ENCODE measurements around the gene BICC1. TPM values are rescaled to one million over a fixed set of nuclear protein-coding genes. Genes with fewer than 3 reads are reported as not detected.

Gene BICC1
- total RNA-seq, 1 donor from 2014 or later: 2.4 TPM

DNA sequence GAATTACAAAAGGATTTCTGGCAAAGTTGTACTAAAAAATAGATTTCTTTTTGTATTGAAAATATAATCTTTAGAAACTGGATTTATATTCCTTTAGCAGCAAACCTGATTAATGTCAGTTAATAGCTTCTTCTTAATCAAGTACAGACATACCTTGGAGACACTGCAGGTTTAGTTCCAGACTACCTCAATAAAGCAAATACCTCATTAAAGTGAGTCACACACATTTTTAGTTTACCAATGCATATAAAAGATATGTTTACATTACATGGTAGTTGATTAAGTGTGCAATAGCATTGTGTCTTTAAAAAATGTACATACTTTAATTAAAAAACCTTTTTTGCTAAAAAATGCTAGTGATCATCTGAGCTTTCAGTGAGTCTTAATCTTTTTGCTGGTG lies 215.0 kb downstream of the BICC1 start:
- Mint-ChIP-seq H3K27me3 (ENCODE audit: low read depth) (no peaks in the 10 kb centered on the region), H3K4me1 (no peaks in the 10 kb centered on the region), H3K27ac (ENCODE audit: unreplicated experiment) (no peak overlapping the region), H3K36me3 (ENCODE audit: low read depth) (peaks cover 10% of the 10 kb centered on the region), H3K9me3 (peaks cover 14% of the 10 kb centered on the region), H3K4me3 (no peak overlapping the region)
- TF ChIP-seq, protein P1, sequence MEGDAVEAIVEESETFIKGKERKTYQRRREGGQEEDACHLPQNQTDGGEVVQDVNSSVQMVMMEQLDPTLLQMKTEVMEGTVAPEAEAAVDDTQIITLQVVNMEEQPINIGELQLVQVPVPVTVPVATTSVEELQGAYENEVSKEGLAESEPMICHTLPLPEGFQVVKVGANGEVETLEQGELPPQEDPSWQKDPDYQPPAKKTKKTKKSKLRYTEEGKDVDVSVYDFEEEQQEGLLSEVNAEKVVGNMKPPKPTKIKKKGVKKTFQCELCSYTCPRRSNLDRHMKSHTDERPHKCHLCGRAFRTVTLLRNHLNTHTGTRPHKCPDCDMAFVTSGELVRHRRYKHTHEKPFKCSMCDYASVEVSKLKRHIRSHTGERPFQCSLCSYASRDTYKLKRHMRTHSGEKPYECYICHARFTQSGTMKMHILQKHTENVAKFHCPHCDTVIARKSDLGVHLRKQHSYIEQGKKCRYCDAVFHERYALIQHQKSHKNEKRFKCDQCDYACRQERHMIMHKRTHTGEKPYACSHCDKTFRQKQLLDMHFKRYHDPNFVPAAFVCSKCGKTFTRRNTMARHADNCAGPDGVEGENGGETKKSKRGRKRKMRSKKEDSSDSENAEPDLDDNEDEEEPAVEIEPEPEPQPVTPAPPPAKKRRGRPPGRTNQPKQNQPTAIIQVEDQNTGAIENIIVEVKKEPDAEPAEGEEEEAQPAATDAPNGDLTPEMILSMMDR (conservative IDR thresholded peaks at IDR 0.05): no peak
- DNase-seq (ENCODE audit: low read depth, low spot score): no peak

DNA sequence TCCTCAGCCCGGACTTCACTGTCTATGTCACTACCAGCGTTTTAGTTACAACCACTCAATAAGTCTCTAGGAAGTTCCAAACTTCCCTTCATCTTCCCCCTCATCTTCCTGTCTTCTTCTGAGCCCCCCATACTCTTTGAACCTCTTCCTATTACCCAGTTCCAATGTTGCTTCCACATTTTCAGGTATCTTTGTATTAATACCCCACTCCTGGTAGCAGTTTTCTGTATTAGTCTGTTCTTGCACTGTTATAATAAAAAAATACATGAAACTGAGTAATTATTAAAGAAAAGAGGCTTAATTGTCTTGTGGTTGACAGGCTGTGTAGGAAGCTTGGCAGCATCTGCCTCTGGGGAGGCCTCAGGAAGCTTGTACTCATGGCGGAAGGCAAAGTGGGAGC lies 218.6 kb downstream of the BICC1 start:
- no peak overlapping the region for H3K4me3 Mint-ChIP-seq
- peaks cover 2% of the 10 kb centered on the region for H3K27me3 Mint-ChIP-seq (ENCODE audit: low read depth)
- H3K4me1 Mint-ChIP-seq: no peaks in the 10 kb centered on the region
- peaks cover 10% of the 10 kb centered on the region for H3K36me3 Mint-ChIP-seq (ENCODE audit: low read depth)
- H3K9me3 Mint-ChIP-seq: peaks cover 14% of the 10 kb centered on the region
- DNase-seq (ENCODE audit: low read depth, low spot score): no peak
- H3K27ac Mint-ChIP-seq (ENCODE audit: unreplicated experiment): no peak overlapping the region
- TF ChIP-seq, protein P1 (conservative IDR thresholded peaks at IDR 0.05): no peak

- H3K27me3 Mint-ChIP-seq (ENCODE audit: low read depth): peaks cover 2% of the 10 kb centered on the region
- H3K36me3 Mint-ChIP-seq (ENCODE audit: low read depth): peaks cover 10% of the 10 kb centered on the region
- no peaks in the 10 kb centered on the region for H3K4me1 Mint-ChIP-seq
- H3K4me3 Mint-ChIP-seq: no peak overlapping the region
- TF ChIP-seq, protein P1 (conservative IDR thresholded peaks at IDR 0.05): no peak
- H3K27ac Mint-ChIP-seq (ENCODE audit: unreplicated experiment): no peak overlapping the region
- DNase-seq (ENCODE audit: low read depth, low spot score): no peak
- H3K9me3 Mint-ChIP-seq: peaks cover 14% of the 10 kb centered on the region
These were observed 220.8 kb downstream of the BICC1 start for GRCh38 chr10:58733436-58733835.

GRCh38 chr10:58734116-58734515 lies 221.4 kb downstream of the BICC1 start:
- Mint-ChIP-seq H3K4me3 (no peak overlapping the region), H3K27me3 (ENCODE audit: low read depth) (peaks cover 2% of the 10 kb centered on the region), H3K4me1 (no peaks in the 10 kb centered on the region), H3K9me3 (peaks cover 14% of the 10 kb centered on the region), H3K36me3 (ENCODE audit: low read depth) (peaks cover 10% of the 10 kb centered on the region), H3K27ac (ENCODE audit: unreplicated experiment) (no peak overlapping the region)
- no peak for DNase-seq (ENCODE audit: low read depth, low spot score)
- TF ChIP-seq, protein P1 (conservative IDR thresholded peaks at IDR 0.05): no peak

DNA sequence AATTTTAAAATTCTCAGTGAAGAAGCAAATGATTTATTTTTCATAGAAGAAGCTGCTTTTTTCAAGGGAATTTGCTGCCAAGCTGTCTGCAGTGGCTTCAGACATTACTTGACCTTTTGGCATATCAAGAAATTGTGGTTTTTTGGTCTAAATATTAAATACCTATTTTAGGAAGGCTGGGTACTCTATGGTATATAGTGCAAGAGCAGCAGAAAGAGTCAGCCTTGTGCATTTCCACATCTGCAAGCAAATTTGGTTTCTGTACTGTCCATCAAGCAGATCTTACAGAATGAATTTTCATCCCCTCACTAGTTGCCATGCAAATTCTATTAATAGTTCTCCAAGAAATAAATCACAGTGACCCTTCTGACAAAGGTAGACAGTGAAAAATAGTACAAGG lies 222.0 kb downstream of the BICC1 start:
- no peak for DNase-seq (ENCODE audit: low read depth, low spot score)
- Mint-ChIP-seq H3K36me3 (ENCODE audit: low read depth) (peaks cover 10% of the 10 kb centered on the region), H3K27ac (ENCODE audit: unreplicated experiment) (no peak overlapping the region), H3K4me3 (no peak overlapping the region), H3K27me3 (ENCODE audit: low read depth) (peaks cover 2% of the 10 kb centered on the region), H3K9me3 (peaks cover 14% of the 10 kb centered on the region), H3K4me1 (no peaks in the 10 kb centered on the region)
- TF ChIP-seq, protein P1 (conservative IDR thresholded peaks at IDR 0.05): no peak

DNA sequence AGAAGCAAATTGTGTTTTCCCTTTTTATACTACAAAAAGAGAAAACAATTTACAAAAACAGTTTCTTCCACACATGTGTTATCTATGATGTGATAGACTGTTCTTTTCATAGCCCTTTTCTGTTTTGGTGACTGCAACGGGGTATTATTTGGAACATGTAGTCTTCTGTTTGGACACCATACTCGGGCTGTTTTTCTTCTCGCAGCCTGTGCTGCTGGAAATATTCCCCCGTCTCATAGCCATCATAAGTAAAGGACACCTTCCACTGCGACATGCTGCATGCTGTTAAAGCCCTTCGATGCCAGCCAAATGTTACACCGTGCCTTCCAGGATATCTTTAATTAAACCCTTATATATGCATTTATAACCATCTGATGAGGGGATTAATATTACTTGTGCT lies 222.4 kb downstream of the BICC1 start:
- peaks cover 6% of the 10 kb centered on the region for H3K36me3 Mint-ChIP-seq (ENCODE audit: low read depth)
- no peak overlapping the region for H3K4me3 Mint-ChIP-seq
- no peaks in the 10 kb centered on the region for H3K4me1 Mint-ChIP-seq
- TF ChIP-seq, protein P1 (conservative IDR thresholded peaks at IDR 0.05): no peak
- DNase-seq (ENCODE audit: low read depth, low spot score): no peak
- peaks cover 2% of the 10 kb centered on the region for H3K27me3 Mint-ChIP-seq (ENCODE audit: low read depth)
- no peak overlapping the region for H3K27ac Mint-ChIP-seq (ENCODE audit: unreplicated experiment)
- H3K9me3 Mint-ChIP-seq: peaks cover 10% of the 10 kb centered on the region

Data from neural crest cell (in vitro differentiated cells).